ENCODE measurements around the gene RIMKLA. TPM values are rescaled to one million over a fixed set of nuclear protein-coding genes. Genes with fewer than 3 reads are reported as not detected.

Gene RIMKLA
- total and polyA plus RNA-seq, 2 of the 13 experiments (the other 11 are each of a cell fraction or from before 2014, with no cell fraction given): 2.5 to 3.8 TPM

DNA sequence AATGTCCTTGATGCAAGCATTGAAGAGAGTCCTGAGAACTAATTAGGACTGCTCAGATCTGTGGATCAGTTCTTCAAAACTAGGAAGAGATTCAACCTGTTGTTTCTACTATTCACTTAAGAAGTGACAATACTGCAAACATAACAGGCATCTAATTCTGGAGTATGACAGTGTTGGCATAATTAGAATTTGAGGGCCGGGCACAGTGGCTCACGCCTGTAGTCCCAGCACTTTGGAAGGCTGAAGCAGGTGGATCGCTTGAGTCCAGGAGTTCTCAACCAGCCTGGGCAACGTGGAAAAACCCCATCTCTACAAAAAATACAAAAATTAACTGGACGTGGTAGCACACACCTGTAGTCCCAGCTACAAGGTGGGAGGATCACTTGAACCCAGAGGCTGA is 37.5 kb upstream of the RIMKLA start:
- peaks cover 32% of the 10 kb centered on the region for H3K4me1 ChIP-seq (ENCODE audit: insufficient read depth, low read length)
- H3K79me2 ChIP-seq (ENCODE audit: insufficient read depth, low read length): no peaks in the 10 kb centered on the region
- ATAC-seq (no peak), FAIRE-seq (no peak), DNase-seq (ENCODE audit: low spot score) (no peak)
- H3K4me2 ChIP-seq (ENCODE audit: low read depth, low read length): no peak overlapping the region
- in situ Hi-C loops (cut with HindIII; ENCODE audit: extremely low pct_ligation_motif_present, low pct_unique_long_range_greater_than_20kb): loop anchor here (25.0 kb wide), 1 partner anchor 394 kb away; the partner anchor contains the start of gene CLDN19
- intact Hi-C loops (cut with micrococcal nuclease; ENCODE audit: unreplicated experiment): no loop called here
- no peak overlapping the region for H2AFZ ChIP-seq (ENCODE audit: low read length)
- no peaks in the 10 kb centered on the region for H3K36me3 ChIP-seq (replicated peaks in 1 of 2; ENCODE audit: control insufficient read depth in 1 of 2, insufficient read depth in 2 of 2, low read length in 2 of 2)
- no TSS peak for BruUV-seq (replicated peaks)
- ChIA-PET POLR2A (no interaction called here), CTCF (ENCODE audit: low intra/inter-chr PET ratio, low total read pairs) (no interaction called here)
- H3K9ac ChIP-seq (ENCODE audit: insufficient read depth, low read depth, low read length): no peak overlapping the region
- 22% methylated on average over 5 of the region's 5 CpGs for WGBS (ENCODE audit: low lambda C conversion rate)
- no peak overlapping the region for H3K4me3 ChIP-seq (replicated peaks in 1 of 3; ENCODE audit: insufficient read depth in 1 of 3, low read depth in 2 of 3, low read length in 3 of 3)
- H3K27ac ChIP-seq (ENCODE audit: extremely low read length, insufficient read depth, low read length): no peak overlapping the region
- H4K20me1 ChIP-seq (ENCODE audit: insufficient read depth, low read length): no peaks in the 10 kb centered on the region
- TF ChIP-seq ZNF550 (CRISPR knock-in tag; IDR thresholded peaks at IDR 0.05; ENCODE audit: borderline replicate concordance) (no peak), GATAD1 (CRISPR knock-in tag; IDR thresholded peaks at IDR 0.05) (no peak), RBM22 (optimal IDR thresholded peaks at IDR 0.05; ENCODE audit: low read length) (no peak), ZNF713 (CRISPR knock-in tag; IDR thresholded peaks at IDR 0.05) (no peak)
- TF ChIP-seq, protein P1, sequence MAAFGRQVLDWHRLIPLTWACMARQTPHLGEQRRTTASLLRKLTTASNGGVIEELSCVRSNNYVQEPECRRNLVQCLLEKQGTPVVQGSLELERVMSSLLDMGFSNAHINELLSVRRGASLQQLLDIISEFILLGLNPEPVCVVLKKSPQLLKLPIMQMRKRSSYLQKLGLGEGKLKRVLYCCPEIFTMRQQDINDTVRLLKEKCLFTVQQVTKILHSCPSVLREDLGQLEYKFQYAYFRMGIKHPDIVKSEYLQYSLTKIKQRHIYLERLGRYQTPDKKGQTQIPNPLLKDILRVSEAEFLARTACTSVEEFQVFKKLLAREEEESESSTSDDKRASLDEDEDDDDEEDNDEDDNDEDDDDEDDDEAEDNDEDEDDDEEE (CRISPR knock-in tag; IDR thresholded peaks at IDR 0.05): no peak
- no peaks in the 10 kb centered on the region for H3K9me3 ChIP-seq (ENCODE audit: low read length)
- H3K27me3 ChIP-seq (ENCODE audit: control insufficient read depth in 1 of 2, insufficient read depth in 2 of 2, low read length in 2 of 2): 0 out of 5 replicates have a peak, but pooled peaks cover 0 to 7% of the 10 kb centered on the region in 2 experiments

DNA sequence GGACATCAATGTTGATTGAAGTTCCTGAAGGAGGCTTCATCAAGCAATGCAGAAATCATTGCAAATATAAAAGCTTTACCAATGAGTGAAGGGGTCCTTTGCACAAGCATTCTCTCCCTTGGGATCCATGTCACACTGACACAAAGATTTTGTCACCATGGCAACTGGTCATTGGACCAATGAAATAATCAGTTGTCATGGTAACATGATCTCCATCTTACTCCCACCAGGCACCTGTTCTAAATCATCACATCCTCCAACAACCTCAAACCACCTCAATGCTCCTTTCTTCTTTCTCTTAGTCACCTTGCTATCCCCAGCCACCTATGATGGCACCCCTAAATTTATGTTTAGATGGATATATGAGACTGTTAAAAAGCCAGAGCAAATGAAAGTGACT is 32.1 kb upstream of the RIMKLA start:
- DNase-seq (ENCODE audit: low spot score) (no peak), FAIRE-seq (no peak), ATAC-seq (no peak)
- in situ Hi-C loops (cut with HindIII; ENCODE audit: extremely low pct_ligation_motif_present, low pct_unique_long_range_greater_than_20kb) (loop anchor here (25.0 kb wide), 1 partner anchor 389 kb away; the partner anchor contains the start of gene CLDN19), intact Hi-C loops (cut with micrococcal nuclease; ENCODE audit: unreplicated experiment) (no loop called here)
- no peaks in the 10 kb centered on the region for H3K9me3 ChIP-seq (ENCODE audit: low read length)
- no peak overlapping the region for H3K4me3 ChIP-seq (replicated peaks in 1 of 3; ENCODE audit: insufficient read depth in 1 of 3, low read depth in 2 of 3, low read length in 3 of 3)
- POLR2A ChIA-PET: no interaction called here
- H3K79me2 ChIP-seq (ENCODE audit: insufficient read depth, low read length): no peaks in the 10 kb centered on the region
- no peak overlapping the region for H2AFZ ChIP-seq (ENCODE audit: low read length)
- H3K27me3 ChIP-seq (ENCODE audit: control insufficient read depth in 1 of 2, insufficient read depth in 2 of 2, low read length in 2 of 2): 0 out of 5 replicates have a peak, but pooled peaks cover 0 to 7% of the 10 kb centered on the region in 2 experiments
- CTCF ChIA-PET (ENCODE audit: low intra/inter-chr PET ratio, low total read pairs): no interaction called here
- BruUV-seq (replicated peaks): no TSS peak
- no peaks in the 10 kb centered on the region for H4K20me1 ChIP-seq (ENCODE audit: insufficient read depth, low read length)
- TF ChIP-seq NCOR1 (IDR thresholded peaks at IDR 0.05; ENCODE audit: borderline replicate concordance, low read length) (no peak), RFX1 (IDR thresholded peaks at IDR 0.05) (peak; percentile 67; the same call in 1 of the 2 replicates)
- no peaks in the 10 kb centered on the region for H3K4me1 ChIP-seq (ENCODE audit: insufficient read depth, low read length)
- H3K4me2 ChIP-seq (ENCODE audit: low read depth, low read length): no peak overlapping the region
- H3K9ac ChIP-seq (ENCODE audit: insufficient read depth, low read depth, low read length): no peak overlapping the region
- no peak overlapping the region for H3K27ac ChIP-seq (ENCODE audit: extremely low read length, insufficient read depth, low read length)
- H3K36me3 ChIP-seq (replicated peaks in 1 of 2; ENCODE audit: control insufficient read depth in 1 of 2, insufficient read depth in 2 of 2, low read length in 2 of 2): no peaks in the 10 kb centered on the region

Measured in HepG2 (cell line).